HG03066 (cell line): ENCODE measurements around the gene MRGPRE.
"Not testable (repeated sequence)": the region's sequence is repeated elsewhere in the genome, so short reads cannot be mapped to it uniquely, and the experiment has no call there.

ENCODE experiments used
- ATAC-seq: cut with Tn5 transposase; IDR thresholded peaks from one replicate; pipeline ENCODE4 v1.9.1; 2021; ENCODE audit warnings: low read depth; ENCODE audit not compliant: unreplicated experiment

MRGPRE gene

GRCh38 chr11:3231851-3232744 lies at the start of gene MRGPRE:
TSS of gene MRGPRE (minus strand) at chr11:3232417. CDS start at chr11:3228799, 3,618 bp downstream.
- ATAC-seq = no peak

- not testable (repeated sequence) for ATAC-seq
Measured at GRCh38 chr11:3281146-3281545, 48.9 kb upstream of the MRGPRE start.

GRCh38 chr11:3280662-3281061 lies 48.4 kb upstream of the MRGPRE start:
- not testable (repeated sequence) for ATAC-seq

- ATAC-seq = not testable (repeated sequence)
Measured at GRCh38 chr11:3278922-3279321, 46.7 kb upstream of the MRGPRE start.

GRCh38 chr11:3273629-3274028 lies 41.4 kb upstream of the MRGPRE start:
- not testable (repeated sequence) for ATAC-seq

GRCh38 chr11:3262548-3262947 lies 30.3 kb upstream of the MRGPRE start:
- ATAC-seq = not testable (repeated sequence)

- ATAC-seq = not testable (repeated sequence)
Measured at GRCh38 chr11:3261831-3262230, 29.6 kb upstream of the MRGPRE start.

GRCh38 chr11:3257509-3257908 lies 25.3 kb upstream of the MRGPRE start:
- not testable (repeated sequence) for ATAC-seq

- not testable (repeated sequence) for ATAC-seq
Measured at GRCh38 chr11:3255241-3255640, 23.0 kb upstream of the MRGPRE start.

- ATAC-seq = not testable (repeated sequence)
Measured at GRCh38 chr11:3254773-3255172, 22.6 kb upstream of the MRGPRE start.

GRCh38 chr11:3245071-3245470 lies 12.9 kb upstream of the MRGPRE start:
- no peak for ATAC-seq

GRCh38 chr11:3243880-3244279 lies 11.7 kb upstream of the MRGPRE start:
- no peak for ATAC-seq

- no peak for ATAC-seq
Measured at GRCh38 chr11:3237119-3237518, 4.9 kb upstream of the MRGPRE start.

- ATAC-seq = no peak
Measured at GRCh38 chr11:3234846-3235245, 2.6 kb upstream of the MRGPRE start.

GRCh38 chr11:3232956-3233355 lies 739 bp upstream of the MRGPRE start:
- ATAC-seq = no peak

- ATAC-seq = no peak
Measured at GRCh38 chr11:3231550-3231850, 717 bp downstream of the MRGPRE start.

GRCh38 chr11:3230636-3231549 lies 1.3 kb downstream of the MRGPRE start:
- ATAC-seq = no peak

GRCh38 chr11:3229673-3230630 lies 2.3 kb downstream of the MRGPRE start:
- no peak for ATAC-seq

- no peak for ATAC-seq
Measured at GRCh38 chr11:3228445-3228829, 3.8 kb downstream of the MRGPRE start.
